ENCODE measurements around the gene PSMD11. TPM values are rescaled to one million over a fixed set of nuclear protein-coding genes. Genes with fewer than 3 reads are reported as not detected.

The PSMD11 gene
- total and polyA plus RNA-seq, 10 donors = 28.0 to 84.8 (median 47.3) TPM

DNA sequence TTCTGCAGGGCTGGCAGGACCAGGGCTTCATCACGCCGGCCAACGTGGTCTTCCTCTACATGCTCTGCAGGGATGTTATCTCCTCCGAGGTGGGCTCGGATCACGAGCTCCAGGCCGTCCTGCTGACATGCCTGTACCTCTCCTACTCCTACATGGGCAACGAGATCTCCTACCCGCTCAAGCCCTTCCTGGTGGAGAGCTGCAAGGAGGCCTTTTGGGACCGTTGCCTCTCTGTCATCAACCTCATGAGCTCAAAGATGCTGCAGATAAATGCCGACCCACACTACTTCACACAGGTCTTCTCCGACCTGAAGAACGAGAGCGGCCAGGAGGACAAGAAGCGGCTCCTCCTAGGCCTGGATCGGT lies 43.9 kb downstream of the PSMD11 start:
- peaks cover 27 to 91% (median 78%) of the 10 kb centered on the region in 6 donors for H3K4me1 ChIP-seq

DNA sequence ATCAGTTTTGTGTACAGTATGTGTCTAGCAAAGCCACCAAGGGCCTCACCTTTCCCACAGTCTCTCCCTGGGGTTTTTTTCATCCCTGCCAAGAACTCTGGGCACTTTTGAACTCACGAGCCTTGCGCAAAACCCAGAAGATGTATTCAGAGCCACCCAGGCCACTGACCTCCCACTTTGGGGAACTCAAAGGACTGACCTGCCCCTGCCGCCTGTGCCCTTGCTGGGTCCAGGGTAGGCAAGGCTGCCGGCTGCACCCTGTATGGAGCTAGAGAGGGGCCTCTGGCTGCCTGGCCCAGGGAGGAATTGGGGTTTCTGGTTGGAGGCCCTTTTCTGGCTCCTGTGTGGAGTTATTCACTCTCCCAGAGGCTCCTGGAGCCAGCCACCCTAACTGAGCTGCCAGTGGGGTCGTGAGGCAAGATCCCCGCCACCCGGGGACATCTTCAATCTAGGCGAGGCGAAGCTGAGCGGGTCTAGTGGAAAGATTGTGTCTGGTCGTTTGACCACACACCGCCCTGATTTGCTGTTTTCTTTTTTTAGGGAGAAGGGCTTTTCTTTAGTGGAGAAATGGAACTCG lies 44.4 kb downstream of the PSMD11 start:
- H3K4me1 ChIP-seq = peaks cover 32 to 91% (median 79%) of the 10 kb centered on the region in 6 donors
- intact Hi-C loops (cut with DNase I; ENCODE audit: low total_unique reads) = loop anchor here (5.0 kb wide), 1 partner anchor 264 kb away; no protein-coding TSS in a partner anchor
- WGBS, 5 donors = 87 to 98% (median 93%) methylated on average over 7 to 13 of the region's 13 CpGs
- H3K9me3 ChIP-seq = no peaks in the 10 kb centered on the region
- H3K27me3 ChIP-seq (replicated peaks in 1 of 7) = no peaks in the 10 kb centered on the region
- TF ChIP-seq POLR2A (IDR thresholded peaks at IDR 0.05) (no peak), POLR2AphosphoS5 (IDR thresholded peaks at IDR 0.05) (no peak)
- TF ChIP-seq, protein P1, sequence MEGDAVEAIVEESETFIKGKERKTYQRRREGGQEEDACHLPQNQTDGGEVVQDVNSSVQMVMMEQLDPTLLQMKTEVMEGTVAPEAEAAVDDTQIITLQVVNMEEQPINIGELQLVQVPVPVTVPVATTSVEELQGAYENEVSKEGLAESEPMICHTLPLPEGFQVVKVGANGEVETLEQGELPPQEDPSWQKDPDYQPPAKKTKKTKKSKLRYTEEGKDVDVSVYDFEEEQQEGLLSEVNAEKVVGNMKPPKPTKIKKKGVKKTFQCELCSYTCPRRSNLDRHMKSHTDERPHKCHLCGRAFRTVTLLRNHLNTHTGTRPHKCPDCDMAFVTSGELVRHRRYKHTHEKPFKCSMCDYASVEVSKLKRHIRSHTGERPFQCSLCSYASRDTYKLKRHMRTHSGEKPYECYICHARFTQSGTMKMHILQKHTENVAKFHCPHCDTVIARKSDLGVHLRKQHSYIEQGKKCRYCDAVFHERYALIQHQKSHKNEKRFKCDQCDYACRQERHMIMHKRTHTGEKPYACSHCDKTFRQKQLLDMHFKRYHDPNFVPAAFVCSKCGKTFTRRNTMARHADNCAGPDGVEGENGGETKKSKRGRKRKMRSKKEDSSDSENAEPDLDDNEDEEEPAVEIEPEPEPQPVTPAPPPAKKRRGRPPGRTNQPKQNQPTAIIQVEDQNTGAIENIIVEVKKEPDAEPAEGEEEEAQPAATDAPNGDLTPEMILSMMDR (IDR thresholded peaks at IDR 0.05 in 8 of 11, conservative IDR thresholded peaks at IDR 0.05 in 3 of 11) = no peak
- peak; percentile 82 for DNase-seq
- peak overlapping the region in 7 of 8 donors; percentile 53 to 88 (median 68) for H3K4me3 ChIP-seq
- peaks cover 0 to 40% (median 11%) of the 10 kb centered on the region in 6 donors for H3K36me3 ChIP-seq
- peak overlapping the region in 7 of 8 donors; percentile 16 to 92 (median 75) for H3K27ac ChIP-seq

More for the DNA sequence above, 43.9 kb downstream of the PSMD11 start:
- H3K27ac ChIP-seq = peak overlapping the region in 7 of 8 donors; percentile 65 to 92 (median 75)
- intact Hi-C loops (cut with DNase I; ENCODE audit: low total_unique reads) = loop anchor here (5.0 kb wide), 1 partner anchor 264 kb away; no protein-coding TSS in a partner anchor
- H3K36me3 ChIP-seq = peaks cover 0 to 44% (median 11%) of the 10 kb centered on the region in 6 donors
- no peaks in the 10 kb centered on the region for H3K27me3 ChIP-seq (replicated peaks in 1 of 7)
- H3K4me3 ChIP-seq = peak overlapping the region; percentile 52 to 88 (median 67)
- TF ChIP-seq, protein P1 (IDR thresholded peaks at IDR 0.05 in 8 of 11, conservative IDR thresholded peaks at IDR 0.05 in 3 of 11) = no peak
- TF ChIP-seq POLR2A (IDR thresholded peaks at IDR 0.05) (no peak), POLR2AphosphoS5 (IDR thresholded peaks at IDR 0.05) (no peak)
- no peak for DNase-seq
- 82 to 93% (median 88%) methylated on average over 16 of the region's 16 CpGs for WGBS, 5 donors
- no peaks in the 10 kb centered on the region for H3K9me3 ChIP-seq

DNA sequence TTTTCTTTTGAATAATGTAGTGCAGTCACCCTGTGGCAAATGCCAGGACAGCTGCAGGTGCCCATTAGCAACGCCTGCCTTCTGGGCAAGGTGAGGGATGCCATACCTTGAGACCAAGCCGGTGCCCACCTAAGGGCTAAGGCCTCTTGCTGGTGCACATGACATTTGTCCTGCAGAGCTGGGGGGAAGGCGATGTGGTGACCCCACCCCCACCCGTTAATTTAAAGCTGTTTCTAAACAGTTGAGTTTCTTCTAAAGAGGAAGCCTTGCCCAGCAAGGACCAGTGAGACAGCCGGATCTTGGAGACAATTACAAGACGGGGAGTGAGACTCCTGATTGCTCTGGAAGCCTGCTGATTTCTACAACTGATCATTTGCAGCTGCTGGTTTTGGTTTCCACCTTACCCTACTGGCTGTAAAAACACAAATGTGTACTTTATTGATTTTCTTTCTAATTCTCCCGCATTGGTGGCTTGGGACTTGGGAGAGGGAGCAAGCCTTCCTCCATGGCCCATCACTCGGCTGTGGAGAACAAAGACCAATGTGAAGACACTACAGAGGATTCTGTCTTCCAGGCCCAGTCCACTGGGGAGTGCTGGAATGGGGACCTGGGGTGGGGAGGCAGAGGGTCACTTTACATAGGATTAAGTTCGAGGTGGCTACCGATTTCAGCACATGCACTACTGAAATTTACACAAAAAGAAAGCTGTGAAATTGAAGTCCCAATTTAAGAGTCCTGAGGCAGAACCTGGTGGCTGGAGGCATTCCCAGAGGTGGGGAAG lies 45.2 kb downstream of the PSMD11 start:
- Histone ChIP-seq H3K27ac (peak overlapping the region in 7 of 8 donors; percentile 13 to 92 (median 75)), H3K4me3 (peak overlapping the region; percentile 0 to 88 (median 67)), H3K27me3 (replicated peaks in 1 of 7) (no peaks in the 10 kb centered on the region), H3K9me3 (no peaks in the 10 kb centered on the region), H3K36me3 (peaks cover 0 to 40% (median 11%) of the 10 kb centered on the region in 6 donors), H3K4me1 (peaks cover 40 to 91% (median 80%) of the 10 kb centered on the region in 6 donors)
- DNase-seq = no peak
- intact Hi-C loops (cut with DNase I; ENCODE audit: low total_unique reads) = loop anchor here (5.0 kb wide), 1 partner anchor 263 kb away; no protein-coding TSS in a partner anchor
- TF ChIP-seq POLR2A (IDR thresholded peaks at IDR 0.05) (no peak), POLR2AphosphoS5 (IDR thresholded peaks at IDR 0.05) (no peak)
- TF ChIP-seq, protein P1 (IDR thresholded peaks at IDR 0.05 in 8 of 11, conservative IDR thresholded peaks at IDR 0.05 in 3 of 11) = no peak
- 74 to 84% (median 78%) methylated on average over 8 to 10 of the region's 10 CpGs for WGBS, 5 donors

GRCh38 chr17:32490101-32490482 lies 45.8 kb downstream of the PSMD11 start:
- Histone ChIP-seq H3K4me1 (peaks cover 46 to 91% (median 85%) of the 10 kb centered on the region in 6 donors), H3K27ac (peak overlapping the region in 7 of 8 donors; percentile 13 to 92 (median 75)), H3K4me3 (peak overlapping the region; percentile 0 to 88 (median 67)), H3K27me3 (replicated peaks in 1 of 7) (no peaks in the 10 kb centered on the region), H3K36me3 (peaks cover 0 to 40% (median 11%) of the 10 kb centered on the region in 6 donors), H3K9me3 (no peaks in the 10 kb centered on the region)
- TF ChIP-seq, protein P1 (IDR thresholded peaks at IDR 0.05 in 8 of 11, conservative IDR thresholded peaks at IDR 0.05 in 3 of 11) = no peak
- TF ChIP-seq POLR2AphosphoS5 (IDR thresholded peaks at IDR 0.05) = peak in 2 of 3 donors; percentile 25 to 68
- no peak for TF ChIP-seq POLR2A (IDR thresholded peaks at IDR 0.05)
- intact Hi-C loops (cut with DNase I; ENCODE audit: low total_unique reads) = no loop called here
- WGBS, 5 donors = 80 to 90% (median 81%) methylated on average over 14 to 16 of the region's 16 CpGs
- peak; percentile 80 for DNase-seq

Data from spleen (tissue), 11 donors.